Measurements from ENCODE around the gene TGOLN2. TPM values are rescaled to one million over a fixed set of nuclear protein-coding genes. Genes with fewer than 3 reads are reported as not detected.

Gene TGOLN2
- total and polyA plus RNA-seq, 2 of the 13 experiments (the other 11 are each of a cell fraction or from before 2014, with no cell fraction given): 99.6 to 155 TPM

DNA sequence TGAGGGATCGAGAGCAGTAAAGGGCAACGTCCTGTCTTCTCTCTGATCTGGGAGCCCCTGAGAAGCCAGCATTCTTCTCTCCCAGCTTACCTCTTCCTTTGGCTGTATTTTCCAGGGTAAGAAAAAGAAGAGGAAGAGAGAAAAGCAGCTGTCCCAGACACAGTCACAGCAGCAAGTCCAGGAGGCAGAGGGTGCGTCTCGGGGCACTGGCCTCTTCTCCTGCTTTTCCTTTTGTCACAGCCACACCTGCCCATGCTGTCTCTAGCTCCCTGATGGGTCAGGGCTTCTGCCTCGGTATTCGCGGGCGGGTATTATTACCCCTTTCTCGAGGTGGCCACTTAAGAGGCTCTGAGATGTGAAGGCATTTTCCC, 20.3 kb downstream of the TGOLN2 start (continued):
- TF ChIP-seq, protein P1, sequence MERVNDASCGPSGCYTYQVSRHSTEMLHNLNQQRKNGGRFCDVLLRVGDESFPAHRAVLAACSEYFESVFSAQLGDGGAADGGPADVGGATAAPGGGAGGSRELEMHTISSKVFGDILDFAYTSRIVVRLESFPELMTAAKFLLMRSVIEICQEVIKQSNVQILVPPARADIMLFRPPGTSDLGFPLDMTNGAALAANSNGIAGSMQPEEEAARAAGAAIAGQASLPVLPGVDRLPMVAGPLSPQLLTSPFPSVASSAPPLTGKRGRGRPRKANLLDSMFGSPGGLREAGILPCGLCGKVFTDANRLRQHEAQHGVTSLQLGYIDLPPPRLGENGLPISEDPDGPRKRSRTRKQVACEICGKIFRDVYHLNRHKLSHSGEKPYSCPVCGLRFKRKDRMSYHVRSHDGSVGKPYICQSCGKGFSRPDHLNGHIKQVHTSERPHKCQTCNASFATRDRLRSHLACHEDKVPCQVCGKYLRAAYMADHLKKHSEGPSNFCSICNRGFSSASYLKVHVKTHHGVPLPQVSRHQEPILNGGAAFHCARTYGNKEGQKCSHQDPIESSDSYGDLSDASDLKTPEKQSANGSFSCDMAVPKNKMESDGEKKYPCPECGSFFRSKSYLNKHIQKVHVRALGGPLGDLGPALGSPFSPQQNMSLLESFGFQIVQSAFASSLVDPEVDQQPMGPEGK (CRISPR knock-in tag; IDR thresholded peaks at IDR 0.05): no peak
- TF ChIP-seq ATF7-NPFF (CRISPR knock-in tag; IDR thresholded peaks at IDR 0.05; ENCODE audit: low read depth) (no peak), TAF1 (CRISPR knock-in tag; IDR thresholded peaks at IDR 0.05) (0 out of 2 replicates have a peak, but pooled peaks have one; percentile 2), PCBP2 (optimal IDR thresholded peaks at IDR 0.05; ENCODE audit: low read depth, low read length, poor library complexity, severe bottlenecking) (no peak), ZBTB20 (CRISPR knock-in tag; IDR thresholded peaks at IDR 0.05; ENCODE audit: borderline replicate concordance, low read depth) (no peak), NR2F6 (IDR thresholded peaks at IDR 0.05) (no peak), NR2F6 (CRISPR knock-in tag; IDR thresholded peaks at IDR 0.05) (no peak), ATAD3A (CRISPR knock-in tag; IDR thresholded peaks at IDR 0.05) (peak; percentile 36; the same call in 1 of the 2 replicates), ELF4 (CRISPR knock-in tag; IDR thresholded peaks at IDR 0.05; ENCODE audit: borderline replicate concordance) (0 out of 2 replicates have a peak, but pooled peaks have one; percentile 15), MIER3 (CRISPR knock-in tag; IDR thresholded peaks at IDR 0.05; ENCODE audit: borderline replicate concordance) (0 out of 2 replicates have a peak, but pooled peaks have one; percentile 34), SPEN (CRISPR knock-in tag; IDR thresholded peaks at IDR 0.05; ENCODE audit: low read depth) (0 out of 2 replicates have a peak, but pooled peaks have one; percentile 4), SMAD1 (CRISPR knock-in tag; IDR thresholded peaks at IDR 0.05; ENCODE audit: borderline replicate concordance, low read depth) (no peak), TCF7 (IDR thresholded peaks at IDR 0.05; ENCODE audit: low read depth) (no peak), ATRX (CRISPR knock-in tag; IDR thresholded peaks at IDR 0.05; ENCODE audit: borderline replicate concordance) (0 out of 2 replicates have a peak, but pooled peaks have one; percentile 18), ZNF354B (CRISPR knock-in tag; IDR thresholded peaks at IDR 0.05) (0 out of 2 replicates have a peak, but pooled peaks have one; percentile 71), ZBTB4 (CRISPR knock-in tag; IDR thresholded peaks at IDR 0.05; ENCODE audit: borderline replicate concordance) (0 out of 2 replicates have a peak, but pooled peaks have one; percentile 4), SMAD3 (CRISPR knock-in tag; IDR thresholded peaks at IDR 0.05) (no peak), ZBTB49 (CRISPR knock-in tag; IDR thresholded peaks at IDR 0.05; ENCODE audit: borderline replicate concordance) (0 out of 2 replicates have a peak, but pooled peaks have one; percentile 32), ZC3H4 (CRISPR knock-in tag; IDR thresholded peaks at IDR 0.05; ENCODE audit: borderline replicate concordance) (0 out of 2 replicates have a peak, but pooled peaks have one; percentile 77)
- TF ChIP-seq, protein P2, sequence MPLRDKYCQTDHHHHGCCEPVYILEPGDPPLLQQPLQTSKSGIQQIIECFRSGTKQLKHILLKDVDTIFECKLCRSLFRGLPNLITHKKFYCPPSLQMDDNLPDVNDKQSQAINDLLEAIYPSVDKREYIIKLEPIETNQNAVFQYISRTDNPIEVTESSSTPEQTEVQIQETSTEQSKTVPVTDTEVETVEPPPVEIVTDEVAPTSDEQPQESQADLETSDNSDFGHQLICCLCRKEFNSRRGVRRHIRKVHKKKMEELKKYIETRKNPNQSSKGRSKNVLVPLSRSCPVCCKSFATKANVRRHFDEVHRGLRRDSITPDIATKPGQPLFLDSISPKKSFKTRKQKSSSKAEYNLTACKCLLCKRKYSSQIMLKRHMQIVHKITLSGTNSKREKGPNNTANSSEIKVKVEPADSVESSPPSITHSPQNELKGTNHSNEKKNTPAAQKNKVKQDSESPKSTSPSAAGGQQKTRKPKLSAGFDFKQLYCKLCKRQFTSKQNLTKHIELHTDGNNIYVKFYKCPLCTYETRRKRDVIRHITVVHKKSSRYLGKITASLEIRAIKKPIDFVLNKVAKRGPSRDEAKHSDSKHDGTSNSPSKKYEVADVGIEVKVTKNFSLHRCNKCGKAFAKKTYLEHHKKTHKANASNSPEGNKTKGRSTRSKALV (CRISPR knock-in tag; IDR thresholded peaks at IDR 0.05): peak; percentile 11; the same call in 1 of the 2 replicates

All from HepG2 (cell line).